Hepatocyte (in vitro differentiated cells): ENCODE data around the gene CLN5.
"Not testable (repeated sequence)": the region's sequence is repeated elsewhere in the genome, so short reads cannot be mapped to it uniquely, and the experiment has no call there.

Experiments used
- EZH2 ChIP-seq: fragments of 200-600 bp; sonication (generic); IDR thresholded peaks from 2 replicates; pipeline ENCODE4 v1.6.1; 2016; ENCODE audit warnings: antibody characterized with exemption, mild to moderate bottlenecking, borderline replicate concordance
- TF ChIP-seq, protein P1 (sequence below): fragments of 200-600 bp; sonication (generic); IDR thresholded peaks from 2 replicates; pipeline ENCODE4 v1.5.1; 2016; ENCODE audit warnings: antibody characterized with exemption, mild to moderate bottlenecking; ENCODE audit not compliant: poor library complexity

DNA sequence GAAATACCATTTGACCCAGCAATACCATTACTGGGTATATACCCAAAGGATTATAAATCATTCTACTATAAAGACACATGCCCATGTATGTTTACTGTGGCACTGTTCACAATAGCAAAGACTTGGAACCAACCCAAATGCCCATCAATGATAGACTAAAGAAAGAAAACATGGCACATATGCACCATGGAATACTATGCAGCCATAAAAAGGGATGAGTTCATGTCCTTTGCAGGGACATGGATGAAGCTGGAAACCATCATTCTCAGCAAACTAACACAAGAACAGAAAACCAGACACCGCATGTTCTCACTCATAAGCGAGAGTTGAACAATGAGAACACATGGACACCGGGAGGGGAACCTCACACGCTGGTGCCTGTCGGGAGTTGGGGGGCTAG lies 17.8 kb downstream of the CLN5 start:
- TF ChIP-seq, protein P1, sequence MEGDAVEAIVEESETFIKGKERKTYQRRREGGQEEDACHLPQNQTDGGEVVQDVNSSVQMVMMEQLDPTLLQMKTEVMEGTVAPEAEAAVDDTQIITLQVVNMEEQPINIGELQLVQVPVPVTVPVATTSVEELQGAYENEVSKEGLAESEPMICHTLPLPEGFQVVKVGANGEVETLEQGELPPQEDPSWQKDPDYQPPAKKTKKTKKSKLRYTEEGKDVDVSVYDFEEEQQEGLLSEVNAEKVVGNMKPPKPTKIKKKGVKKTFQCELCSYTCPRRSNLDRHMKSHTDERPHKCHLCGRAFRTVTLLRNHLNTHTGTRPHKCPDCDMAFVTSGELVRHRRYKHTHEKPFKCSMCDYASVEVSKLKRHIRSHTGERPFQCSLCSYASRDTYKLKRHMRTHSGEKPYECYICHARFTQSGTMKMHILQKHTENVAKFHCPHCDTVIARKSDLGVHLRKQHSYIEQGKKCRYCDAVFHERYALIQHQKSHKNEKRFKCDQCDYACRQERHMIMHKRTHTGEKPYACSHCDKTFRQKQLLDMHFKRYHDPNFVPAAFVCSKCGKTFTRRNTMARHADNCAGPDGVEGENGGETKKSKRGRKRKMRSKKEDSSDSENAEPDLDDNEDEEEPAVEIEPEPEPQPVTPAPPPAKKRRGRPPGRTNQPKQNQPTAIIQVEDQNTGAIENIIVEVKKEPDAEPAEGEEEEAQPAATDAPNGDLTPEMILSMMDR = not testable (repeated sequence)
- not testable (repeated sequence) for TF ChIP-seq EZH2
